Measurements from ENCODE around the gene SLC19A1.

DNA sequence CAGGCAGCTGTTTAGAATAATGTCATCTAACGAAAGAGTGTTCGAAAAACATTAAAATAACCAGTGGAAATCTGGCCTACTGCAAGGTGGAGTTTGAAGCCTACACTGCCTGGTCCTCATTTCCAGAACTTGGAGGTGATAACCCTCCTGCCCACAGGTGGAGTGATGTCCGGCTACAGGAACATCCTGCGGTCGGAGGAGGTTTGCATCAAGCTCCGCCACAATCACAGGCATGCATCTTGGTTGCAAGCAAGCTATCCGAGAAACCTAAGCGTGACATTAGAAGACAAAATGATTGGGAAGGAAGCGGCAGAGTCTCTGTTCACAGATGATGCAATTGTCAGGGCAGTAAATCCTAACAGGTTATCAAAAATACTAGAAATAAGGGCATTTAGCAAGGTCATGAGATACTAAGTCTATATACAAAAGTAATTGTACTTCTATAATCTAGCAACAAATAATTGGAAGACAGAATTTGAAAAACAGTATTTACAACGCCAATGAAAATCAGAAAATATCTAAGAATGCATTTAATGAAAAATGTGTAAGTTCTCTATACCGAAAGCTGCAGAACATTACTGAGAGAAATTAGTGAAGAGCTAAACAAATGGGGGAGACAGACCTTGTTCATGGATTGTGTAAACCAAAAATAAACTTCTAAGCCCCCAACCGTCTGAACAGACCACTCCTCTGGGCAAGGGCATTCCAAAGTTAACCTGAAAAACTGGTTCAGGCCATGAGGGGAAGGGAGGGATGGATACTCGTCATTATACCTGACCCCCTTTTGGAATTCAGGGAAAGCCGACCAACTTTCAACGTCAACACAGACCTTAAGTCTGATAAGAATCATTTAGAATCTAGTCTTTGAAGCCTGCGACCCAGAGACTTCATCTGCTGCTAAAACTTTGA is 4.7 kb upstream of the SLC19A1 start:
- TF ChIP-seq, protein P1, sequence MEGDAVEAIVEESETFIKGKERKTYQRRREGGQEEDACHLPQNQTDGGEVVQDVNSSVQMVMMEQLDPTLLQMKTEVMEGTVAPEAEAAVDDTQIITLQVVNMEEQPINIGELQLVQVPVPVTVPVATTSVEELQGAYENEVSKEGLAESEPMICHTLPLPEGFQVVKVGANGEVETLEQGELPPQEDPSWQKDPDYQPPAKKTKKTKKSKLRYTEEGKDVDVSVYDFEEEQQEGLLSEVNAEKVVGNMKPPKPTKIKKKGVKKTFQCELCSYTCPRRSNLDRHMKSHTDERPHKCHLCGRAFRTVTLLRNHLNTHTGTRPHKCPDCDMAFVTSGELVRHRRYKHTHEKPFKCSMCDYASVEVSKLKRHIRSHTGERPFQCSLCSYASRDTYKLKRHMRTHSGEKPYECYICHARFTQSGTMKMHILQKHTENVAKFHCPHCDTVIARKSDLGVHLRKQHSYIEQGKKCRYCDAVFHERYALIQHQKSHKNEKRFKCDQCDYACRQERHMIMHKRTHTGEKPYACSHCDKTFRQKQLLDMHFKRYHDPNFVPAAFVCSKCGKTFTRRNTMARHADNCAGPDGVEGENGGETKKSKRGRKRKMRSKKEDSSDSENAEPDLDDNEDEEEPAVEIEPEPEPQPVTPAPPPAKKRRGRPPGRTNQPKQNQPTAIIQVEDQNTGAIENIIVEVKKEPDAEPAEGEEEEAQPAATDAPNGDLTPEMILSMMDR (IDR thresholded peaks at IDR 0.05) = no peak
- TF ChIP-seq POLR2A (IDR thresholded peaks at IDR 0.05) = no peak
